Articular chondrocyte of knee joint (primary cell): Measurements from ENCODE around the gene LRRC8B. TPM values are rescaled to one million over a fixed set of nuclear protein-coding genes. Genes with fewer than 3 reads are reported as not detected.

Experiments
- total RNA-seq: library from RNA; depleted of rRNA; stranded (reverse); fragments of >200 nt; gene quantifications from 2 replicates; pipeline ENCODE4 v1.2.3, GENCODE V29; 2012

Gene LRRC8B
- 0.86 and 1.6 TPM in 2 replicates for total RNA-seq

GRCh38 chr1:89524369-89525168, at the start of gene LRRC8B:
TSS of gene LRRC8B (plus strand) at chr1:89524829. CDS start at chr1:89582651, 57,822 bp downstream.

DNA sequence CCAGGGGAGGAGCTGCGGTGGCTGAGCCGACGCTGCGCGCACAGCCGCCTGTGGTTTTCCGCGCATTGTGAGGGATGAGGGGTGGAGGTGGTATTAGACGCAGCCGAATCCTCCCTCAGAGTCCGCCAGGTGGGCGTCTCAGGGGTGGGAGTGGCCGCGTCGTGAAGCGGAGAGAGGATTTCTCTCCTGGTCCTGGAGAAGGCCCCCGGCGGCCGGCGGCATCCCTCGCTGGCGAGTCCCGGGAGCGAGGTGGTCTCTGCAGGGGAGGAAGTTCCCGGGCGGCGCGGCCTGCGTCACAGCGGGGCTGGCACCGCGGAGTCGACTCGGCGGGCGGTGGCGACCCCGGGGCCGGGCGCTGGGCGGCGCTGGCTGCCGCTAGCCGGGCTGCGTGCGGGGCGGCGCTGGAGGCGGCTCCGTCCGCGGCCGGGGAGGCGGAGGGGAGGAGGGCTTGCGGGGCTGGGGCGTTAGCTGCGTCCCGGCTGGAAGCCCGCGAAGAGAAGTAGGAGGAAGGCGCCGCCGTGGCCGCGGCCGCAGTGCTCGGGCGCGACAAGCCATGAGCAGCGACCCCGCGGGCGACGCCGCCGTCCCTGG, 108.1 kb downstream of the LRRC8B start, which contains the start of gene LRRC8C:
TSS of gene LRRC8C (plus strand) at position 464 of the 591 bp plus-strand sequence. CDS start 53,354 bp downstream, outside the sequence.

Other genes starting within 250 kb of the LRRC8B start
- not detected in 2 replicates for gene GBP6, start 160.8 kb upstream of the LRRC8B start, total RNA-seq
- gene LRRC8C, start 108.3 kb downstream of the LRRC8B start, total RNA-seq = 4.8 and 5.1 TPM in 2 replicates